Body of pancreas (tissue), 4 donors: Measurements from ENCODE around the gene SKOR1. TPM values are rescaled to one million over a fixed set of nuclear protein-coding genes. Genes with fewer than 3 reads are reported as not detected.

Source experiments
- ATAC-seq: fragments of 150-250 bp; one replicate; pipeline ENCODE4 v1.9.1; 2016
- DNase-seq, 4 donors: peaks; one replicate each; pipeline ENCODE4 v3.0.0-alpha.2; 2019
- H3K27ac ChIP-seq, 4 donors: fragments of 200-600 bp; sonication (generic); 1 replicate in 3 of 4; 2 replicates in 1 of 4; pipeline versions ENCODE4 v1.5.1 to v1.6.1; 2016 to 2019; ENCODE audit warnings: mild to moderate bottlenecking in 1 of 4, mixed read lengths in 1 of 4, moderate library complexity in 1 of 4
- H3K27me3 ChIP-seq, 2 donors: fragments of 200-600 bp; sonication (generic); one replicate each; pipeline ENCODE4 v1.6.0; 2016; ENCODE audit warnings: mild to moderate bottlenecking in 1 of 2
- H3K36me3 ChIP-seq, 2 donors: fragments of 200-600 bp; sonication (generic); replicated peaks in 1 of 2; 2 replicates each; pipeline ENCODE4 v1.5.1; 2016; ENCODE audit warnings: low read depth in 2 of 2; ENCODE audit not compliant: insufficient read depth in 1 of 2
- H3K4me1 ChIP-seq: fragments of 200-600 bp; sonication (generic); one replicate; pipeline ENCODE4 v1.6.0; 2016
- H3K4me3 ChIP-seq, 2 donors: fragments of 200-600 bp; sonication (generic); 1 replicate in 1 of 2; 2 replicates in 1 of 2; pipeline ENCODE4 v1.5.1; 2016 to 2019
- H3K9me3 ChIP-seq, 3 donors: fragments of 200-600 bp; sonication (generic); 1 replicate in 2 of 3; 2 replicates in 1 of 3; pipeline ENCODE4 v1.5.1; 2016
- POLR2A ChIP-seq, 3 donors: fragments of 450-650 bp; IDR thresholded peaks; one replicate each; pipeline ENCODE4 v1.6.1; 2016; ENCODE audit warnings: antibody characterized with exemption in 3 of 3, mild to moderate bottlenecking in 2 of 3
- WGBS, 2 donors: methylation state at CpG; one replicate each; pipeline ENCODE4 v1.1.5; 2017; 5-methylcytosine and 5-hydroxymethylcytosine counted together
- intact Hi-C: fragments of 100-400 bp; cut with DNase I; formaldehyde crosslinking; loops from one replicate; pipeline ENCODE4 v1.15.1; 2023
- total RNA-seq, 2 donors: library from RNA; depleted of rRNA; stranded (reverse); fragments of >200 nt; gene quantifications; one replicate each; pipeline ENCODE4 v1.1.0, GENCODE V29; 2016
- TF ChIP-seq, protein P1 (sequence below), 7 experiments: fragments of 450-650 bp in 4 of 7; fragments of 200-600 bp in 3 of 7; sonication (generic) in 3 of 7; IDR thresholded peaks; one replicate each; pipeline ENCODE4 v1.5.1; 2016 to 2019; ENCODE audit warnings: antibody characterized with exemption in 7 of 7

SKOR1 gene
- total RNA-seq, 2 donors from 2014 or later: under 0.01 to 0.78 TPM

DNA sequence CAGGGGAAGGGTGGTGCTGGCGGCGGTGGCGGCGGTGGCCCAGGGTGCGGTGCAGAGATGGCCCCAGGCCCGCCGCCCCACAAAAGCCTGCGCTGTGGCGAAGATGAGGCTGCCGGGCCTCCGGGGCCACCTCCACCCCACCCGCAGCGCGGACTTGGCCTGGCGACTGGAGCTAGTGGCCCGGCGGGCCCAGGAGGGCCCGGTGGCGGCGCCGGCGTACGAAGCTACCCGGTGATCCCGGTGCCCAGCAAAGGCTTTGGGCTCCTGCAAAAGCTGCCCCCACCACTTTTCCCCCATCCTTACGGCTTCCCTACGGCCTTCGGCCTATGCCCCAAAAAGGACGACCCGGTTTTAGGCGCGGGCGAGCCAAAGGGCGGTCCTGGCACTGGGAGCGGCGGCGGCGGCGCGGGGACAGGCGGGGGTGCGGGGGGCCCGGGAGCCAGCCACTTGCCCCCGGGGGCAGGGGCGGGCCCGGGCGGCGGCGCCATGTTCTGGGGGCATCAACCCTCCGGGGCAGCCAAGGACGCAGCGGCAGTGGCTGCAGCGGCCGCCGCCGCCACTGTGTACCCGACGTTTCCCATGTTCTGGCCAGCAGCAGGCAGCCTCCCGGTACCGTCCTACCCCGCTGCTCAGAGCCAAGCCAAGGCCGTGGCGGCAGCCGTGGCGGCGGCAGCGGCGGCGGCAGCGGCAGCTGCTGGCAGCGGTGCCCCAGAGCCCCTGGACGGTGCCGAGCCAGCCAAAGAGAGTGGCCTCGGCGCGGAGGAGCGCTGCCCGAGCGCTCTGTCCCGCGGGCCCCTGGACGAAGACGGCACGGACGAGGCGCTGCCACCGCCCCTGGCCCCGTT lies 1.6 kb downstream of the SKOR1 start:
- Histone ChIP-seq H3K9me3 (no peaks in the 10 kb centered on the region), H3K36me3 (no peaks in the 10 kb centered on the region), H3K4me1 (peaks cover 75% of the 10 kb centered on the region), H3K4me3 (no peak overlapping the region), H3K27me3 (peaks cover 0 to 85% of the 10 kb centered on the region in 2 donors), H3K27ac (no peak overlapping the region)
- intact Hi-C loops: no loop called here
- TF ChIP-seq, protein P1, sequence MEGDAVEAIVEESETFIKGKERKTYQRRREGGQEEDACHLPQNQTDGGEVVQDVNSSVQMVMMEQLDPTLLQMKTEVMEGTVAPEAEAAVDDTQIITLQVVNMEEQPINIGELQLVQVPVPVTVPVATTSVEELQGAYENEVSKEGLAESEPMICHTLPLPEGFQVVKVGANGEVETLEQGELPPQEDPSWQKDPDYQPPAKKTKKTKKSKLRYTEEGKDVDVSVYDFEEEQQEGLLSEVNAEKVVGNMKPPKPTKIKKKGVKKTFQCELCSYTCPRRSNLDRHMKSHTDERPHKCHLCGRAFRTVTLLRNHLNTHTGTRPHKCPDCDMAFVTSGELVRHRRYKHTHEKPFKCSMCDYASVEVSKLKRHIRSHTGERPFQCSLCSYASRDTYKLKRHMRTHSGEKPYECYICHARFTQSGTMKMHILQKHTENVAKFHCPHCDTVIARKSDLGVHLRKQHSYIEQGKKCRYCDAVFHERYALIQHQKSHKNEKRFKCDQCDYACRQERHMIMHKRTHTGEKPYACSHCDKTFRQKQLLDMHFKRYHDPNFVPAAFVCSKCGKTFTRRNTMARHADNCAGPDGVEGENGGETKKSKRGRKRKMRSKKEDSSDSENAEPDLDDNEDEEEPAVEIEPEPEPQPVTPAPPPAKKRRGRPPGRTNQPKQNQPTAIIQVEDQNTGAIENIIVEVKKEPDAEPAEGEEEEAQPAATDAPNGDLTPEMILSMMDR (IDR thresholded peaks at IDR 0.05): no peak
- TF ChIP-seq POLR2A (IDR thresholded peaks at IDR 0.05): no peak
- 6 to 8% methylated on average over 18 to 65 of the region's 88 CpGs for WGBS, 2 donors
- DNase-seq (peak in 1 of 4 donors; percentile 23), ATAC-seq (peak; percentile 30)

GRCh38 chr15:67827562-67828277 lies 2.4 kb downstream of the SKOR1 start:
- Histone ChIP-seq H3K4me3 (no peak overlapping the region), H3K4me1 (peaks cover 68% of the 10 kb centered on the region), H3K27me3 (peaks cover 0 to 77% of the 10 kb centered on the region in 2 donors), H3K36me3 (no peaks in the 10 kb centered on the region), H3K27ac (no peak overlapping the region), H3K9me3 (no peaks in the 10 kb centered on the region)
- ATAC-seq (no peak), DNase-seq (peak in 1 of 4 donors; percentile 8)
- intact Hi-C loops: no loop called here
- TF ChIP-seq, protein P1 (IDR thresholded peaks at IDR 0.05): no peak
- TF ChIP-seq POLR2A (IDR thresholded peaks at IDR 0.05): no peak
- 6% methylated on average over 87 of the region's 91 CpGs; no CpG with 5 or more reads in 1 of the 2 donors for WGBS, 2 donors

- Histone ChIP-seq H3K36me3 (no peaks in the 10 kb centered on the region), H3K4me1 (peaks cover 67% of the 10 kb centered on the region), H3K27me3 (peaks cover 0 to 80% of the 10 kb centered on the region in 2 donors), H3K4me3 (no peak overlapping the region), H3K9me3 (no peaks in the 10 kb centered on the region), H3K27ac (no peak overlapping the region)
- intact Hi-C loops: no loop called here
- DNase-seq (no peak), ATAC-seq (no peak)
- WGBS, 2 donors: 12 to 23% methylated on average over 22 to 40 of the region's 40 CpGs
- TF ChIP-seq, protein P1 (IDR thresholded peaks at IDR 0.05): no peak
- no peak for TF ChIP-seq POLR2A (IDR thresholded peaks at IDR 0.05)
These were observed 3.1 kb downstream of the SKOR1 start for GRCh38 chr15:67828278-67828968.

- Histone ChIP-seq H3K36me3 (no peaks in the 10 kb centered on the region), H3K27ac (no peak overlapping the region), H3K9me3 (no peaks in the 10 kb centered on the region), H3K27me3 (peaks cover 0 to 79% of the 10 kb centered on the region in 2 donors), H3K4me1 (peaks cover 67% of the 10 kb centered on the region), H3K4me3 (no peak overlapping the region)
- TF ChIP-seq, protein P1 (IDR thresholded peaks at IDR 0.05): no peak
- TF ChIP-seq POLR2A (IDR thresholded peaks at IDR 0.05): no peak
- 10 to 18% methylated on average over 41 to 54 of the region's 54 CpGs for WGBS, 2 donors
- intact Hi-C loops: no loop called here
- ATAC-seq (no peak), DNase-seq (no peak)
These were observed 3.8 kb downstream of the SKOR1 start for GRCh38 chr15:67828969-67829646.
